IMR-90 (cell line): ENCODE results near the gene NINJ2. TPM values are rescaled to one million over a fixed set of nuclear protein-coding genes. Genes with fewer than 3 reads are reported as not detected.

Source experiments
- ATAC-seq: fragments of 200-7000 bp; cut with Tn5 transposase; 2 replicates; pipeline ENCODE4 v1.9.1; 2020; ENCODE audit warnings: low read depth, mild to moderate bottlenecking, moderate library complexity
- BruUV-seq: library from RNA; stranded (reverse); fragments of 400-500 nt; replicated peaks from 2 replicates; lab custom pipeline; 2021; lab: Mats Ljungman, UMichigan
- CTCF ChIA-PET: fragments of 300-600 bp; formaldehyde crosslinking; extraction: SDS; loops from one replicate; lab custom pipeline; 2021; ENCODE audit warnings: antibody characterized with exemption; lab: Yijun Ruan, JAX
- POLR2A ChIA-PET: fragments of 300-600 bp; sonication (Branson Sonifier 250); formaldehyde crosslinking; loops from one replicate; lab custom pipeline; 2022; ENCODE audit warnings: antibody characterized with exemption; ENCODE audit not compliant: unreplicated experiment; lab: Charles Lee
- DNase-seq: peaks from one replicate; pipeline ENCODE4 v3.0.0; 2013
- H2AFZ ChIP-seq: replicated peaks from 2 replicates; pipeline ENCODE3; 2013; ENCODE audit warnings: low read length, mild to moderate bottlenecking; ENCODE audit not compliant: poor library complexity
- H2AK5ac ChIP-seq: 2 replicates; pipeline ENCODE4 v1.6.1; 2013; ENCODE audit warnings: low read depth, low read length, inconsistent platforms
- H2AK9ac ChIP-seq: replicated peaks from 2 replicates; pipeline ENCODE3; 2013; ENCODE audit warnings: mild to moderate bottlenecking, low read depth, low read length, moderate library complexity; ENCODE audit not compliant: poor library complexity
- H2BK120ac ChIP-seq: 2 replicates; pipeline ENCODE4 v1.6.1; 2013; ENCODE audit warnings: low read depth, low read length, inconsistent platforms
- H2BK15ac ChIP-seq: 3 replicates; pipeline ENCODE4 v1.6.1; 2013; ENCODE audit warnings: low read depth, low read length, inconsistent platforms
- H2BK20ac ChIP-seq: 2 replicates; pipeline ENCODE4 v1.6.1; 2013; ENCODE audit warnings: low read depth, mild to moderate bottlenecking, inconsistent platforms, low read length, moderate library complexity
- H2BK5ac ChIP-seq: 2 replicates; pipeline ENCODE4 v1.6.1; 2013; ENCODE audit warnings: mild to moderate bottlenecking, low read depth, low read length, inconsistent platforms; ENCODE audit not compliant: poor library complexity, severe bottlenecking
- H3K14ac ChIP-seq: replicated peaks from 2 replicates; pipeline ENCODE4 v1.6.1; 2013; ENCODE audit warnings: low read depth, low read length, inconsistent platforms
- H3K18ac ChIP-seq: 2 replicates; pipeline ENCODE4 v1.6.1; 2013; ENCODE audit warnings: low read depth, low read length, control low read depth
- H3K23ac ChIP-seq: 2 replicates; pipeline ENCODE4 v1.6.1; 2013; ENCODE audit warnings: low read depth, low read length, inconsistent platforms
- H3K27ac ChIP-seq: 2 replicates; pipeline ENCODE4 v1.5.1; 2013; ENCODE audit warnings: mild to moderate bottlenecking, control low read depth, low read length; ENCODE audit not compliant: insufficient read depth
- H3K27me3 ChIP-seq: 2 replicates; pipeline ENCODE4 v1.6.1; 2013; ENCODE audit warnings: low read length; ENCODE audit not compliant: control insufficient read depth, insufficient read depth
- H3K36me3 ChIP-seq: 2 replicates; pipeline ENCODE4 v1.6.1; 2013; ENCODE audit warnings: low read length, mixed read lengths; ENCODE audit not compliant: control insufficient read depth, insufficient read depth
- H3K4ac ChIP-seq: 2 replicates; pipeline ENCODE4 v1.6.1; 2013; ENCODE audit warnings: low read depth, low read length, inconsistent platforms
- H3K4me1 ChIP-seq: 2 replicates; pipeline ENCODE4 v1.6.1; 2013; ENCODE audit warnings: low read length, mixed read lengths; ENCODE audit not compliant: control insufficient read depth, insufficient read depth
- H3K4me2 ChIP-seq: 2 replicates; pipeline ENCODE4 v1.6.1; 2013; ENCODE audit warnings: low read depth, mild to moderate bottlenecking, control low read depth, low read length, moderate library complexity
- H3K4me3 ChIP-seq: 2 replicates; pipeline ENCODE4 v1.5.1; 2013; ENCODE audit warnings: low read depth, mild to moderate bottlenecking, control low read depth, low read length, moderate library complexity; ENCODE audit not compliant: insufficient read depth
- H3K56ac ChIP-seq: 2 replicates; pipeline ENCODE4 v1.6.1; 2013; ENCODE audit warnings: low read length, inconsistent platforms; ENCODE audit not compliant: insufficient read depth; ENCODE audit errors: extremely low read depth
- H3K79me1 ChIP-seq, 2 experiments: 2 replicates each; pipeline ENCODE4 v1.6.1; 2013; ENCODE audit warnings: low read length in 2 of 2, inconsistent platforms in 1 of 2, low read depth in 1 of 2
- H3K9ac ChIP-seq: 2 replicates; pipeline ENCODE4 v1.6.1; 2013; ENCODE audit warnings: low read depth, low read length, control low read depth
- H3K9me1 ChIP-seq: 2 replicates; pipeline ENCODE4 v1.6.1; 2013; ENCODE audit warnings: low read length, inconsistent platforms; ENCODE audit not compliant: insufficient read depth
- H3K9me3 ChIP-seq: 2 replicates; pipeline ENCODE4 v1.6.1; 2013; ENCODE audit warnings: low read length; ENCODE audit not compliant: control insufficient read depth, insufficient read depth
- H4K20me1 ChIP-seq: 2 replicates; pipeline ENCODE4 v1.6.1; 2013; ENCODE audit warnings: low read length, inconsistent platforms; ENCODE audit not compliant: insufficient read depth
- H4K5ac ChIP-seq: 2 replicates; pipeline ENCODE4 v1.6.1; 2013; ENCODE audit warnings: mild to moderate bottlenecking, low read depth, low read length, control low read depth
- H4K8ac ChIP-seq, 2 experiments: 2 replicates each; pipeline ENCODE4 v1.6.1; 2013; ENCODE audit warnings: low read depth in 2 of 2, low read length in 2 of 2, control low read depth in 1 of 2, inconsistent platforms in 1 of 2
- H4K91ac ChIP-seq: 2 replicates; pipeline ENCODE4 v1.6.1; 2013; ENCODE audit warnings: low read depth, low read length, inconsistent platforms; ENCODE audit not compliant: insufficient read depth
- BHLHE40 ChIP-seq: fragments of 150-350 bp; IDR thresholded peaks from 2 replicates; pipeline ENCODE4 v1.6.1; 2016; ENCODE audit warnings: mild to moderate bottlenecking, low read depth, low read length
- CEBPB ChIP-seq: IDR thresholded peaks from 2 replicates; pipeline ENCODE4 v1.6.1; 2012; ENCODE audit warnings: low read depth, low read length, improper control_type of control experiment
- CHD1 ChIP-seq: IDR thresholded peaks from 2 replicates; pipeline ENCODE4 v1.6.1; 2012; ENCODE audit warnings: low read depth, low read length, improper control_type of control experiment
- ELK1 ChIP-seq: fragments of 150-350 bp; IDR thresholded peaks from 2 replicates; pipeline ENCODE4 v1.6.1; 2016; ENCODE audit warnings: low read depth, mild to moderate bottlenecking, low read length, moderate library complexity, borderline replicate concordance
- FOS ChIP-seq: fragments of 150-350 bp; IDR thresholded peaks from 2 replicates; pipeline ENCODE4 v1.6.1; 2016; ENCODE audit warnings: low read depth, low read length
- MAFK ChIP-seq: IDR thresholded peaks from 2 replicates; pipeline ENCODE4 v1.6.1; 2012; ENCODE audit warnings: low read depth, low read length, improper control_type of control experiment
- MAZ ChIP-seq: IDR thresholded peaks from 2 replicates; pipeline ENCODE4 v1.6.1; 2012; ENCODE audit warnings: low read depth, mild to moderate bottlenecking, low read length, improper control_type of control experiment, moderate library complexity, borderline replicate concordance
- MXI1 ChIP-seq: IDR thresholded peaks from 2 replicates; pipeline ENCODE4 v1.6.1; 2012; ENCODE audit warnings: low read depth, mild to moderate bottlenecking, low read length, moderate library complexity, borderline replicate concordance
- NFE2L2 ChIP-seq: fragments of 150-350 bp; IDR thresholded peaks from 2 replicates; pipeline ENCODE4 v1.6.1; 2016; ENCODE audit warnings: low read depth, mild to moderate bottlenecking, low read length
- POLR2A ChIP-seq: IDR thresholded peaks from 2 replicates; pipeline ENCODE4 v1.6.1; 2012; ENCODE audit warnings: mild to moderate bottlenecking, low read depth, low read length
- RAD21 ChIP-seq: IDR thresholded peaks from 2 replicates; pipeline ENCODE4 v1.6.1; 2012; ENCODE audit warnings: low read length, improper control_type of control experiment
- RCOR1 ChIP-seq: IDR thresholded peaks from 2 replicates; pipeline ENCODE4 v1.6.1; 2012; ENCODE audit warnings: mild to moderate bottlenecking, low read length, improper control_type of control experiment; ENCODE audit not compliant: insufficient replicate concordance
- RFX5 ChIP-seq: IDR thresholded peaks from 2 replicates; pipeline ENCODE4 v1.8.0; 2012; ENCODE audit warnings: low read depth, mild to moderate bottlenecking, low read length, moderate library complexity
- SMC3 ChIP-seq: fragments of 150-350 bp; IDR thresholded peaks from 2 replicates; pipeline ENCODE4 v1.6.1; 2016; ENCODE audit warnings: low read depth, mild to moderate bottlenecking, antibody characterized with exemption, low read length, moderate library complexity
- USF2 ChIP-seq: fragments of 150-350 bp; IDR thresholded peaks from 2 replicates; pipeline ENCODE4 v1.6.1; 2017; ENCODE audit warnings: mild to moderate bottlenecking, antibody characterized with exemption, low read length, low read depth
- WGBS, 2 experiments: methylation state at CpG; one replicate each; pipeline versions ENCODE4 v1.1.5 to v1.1.7; 2013; ENCODE audit warnings: missing lambda C conversion rate in 2 of 2; ENCODE audit not compliant: insufficient read length in 1 of 2; ENCODE audit errors: extremely low coverage in 2 of 2; 5-methylcytosine and 5-hydroxymethylcytosine counted together
- dilution Hi-C: fragments of 300-500 bp; cut with HindIII; formaldehyde crosslinking; loops from one replicate; pipeline ENCODE4 v1.14.3; 2018; ENCODE audit warnings: low sequenced_read_pairs; ENCODE audit not compliant: unreplicated experiment
- in situ Hi-C: fragments of 300-500 bp; cut with MboI; formaldehyde crosslinking; loops from 3 replicates; pipeline ENCODE4 v1.14.3; 2019; ENCODE audit warnings: low sequenced_read_pairs, inconsistent platforms, mixed read lengths
- intact Hi-C: fragments of 100-400 bp; cut with micrococcal nuclease; formaldehyde crosslinking; loops from 2 replicates; pipeline ENCODE4 v1.10.0; 2022
- polyA plus RNA-seq, 3 experiments: library from polyadenylated mRNA; depleted of rRNA; stranded (reverse); fragments of >200 nt; gene quantifications; 2 replicates each; pipeline ENCODE4 v1.2.3, GENCODE V29; 2012; ENCODE audit warnings: low replicate concordance in 1 of 3
- total RNA-seq: library from RNA; depleted of rRNA; stranded (reverse); fragments of >200 nt; gene quantifications from 2 replicates; pipeline ENCODE4 v1.2.3, GENCODE V29; 2012
- TF ChIP-seq, protein P1 (sequence below): conservative IDR thresholded peaks from 2 replicates; pipeline ENCODE4 v1.5.1; 2012; ENCODE audit warnings: mild to moderate bottlenecking, low read depth, low read length, improper control_type of control experiment

Gene NINJ2
- total and polyA plus RNA-seq, 2 of the 4 experiments (the other 2 are of a cell fraction): not detected

- no peak overlapping the region for H2BK15ac ChIP-seq
- no peak overlapping the region for H3K4ac ChIP-seq
- POLR2A ChIA-PET: no interaction called here
- ATAC-seq: no peak
- TF ChIP-seq ELK1 (no peak), FOS (no peak), CEBPB (no peak), MAFK (no peak), SMC3 (no peak), MXI1 (no peak), BHLHE40 (no peak), POLR2A (no peak), USF2 (no peak), RAD21 (no peak), MAZ (no peak), RCOR1 (no peak), RFX5 (no peak), CHD1 (no peak), NFE2L2 (no peak)
- TF ChIP-seq, protein P1, sequence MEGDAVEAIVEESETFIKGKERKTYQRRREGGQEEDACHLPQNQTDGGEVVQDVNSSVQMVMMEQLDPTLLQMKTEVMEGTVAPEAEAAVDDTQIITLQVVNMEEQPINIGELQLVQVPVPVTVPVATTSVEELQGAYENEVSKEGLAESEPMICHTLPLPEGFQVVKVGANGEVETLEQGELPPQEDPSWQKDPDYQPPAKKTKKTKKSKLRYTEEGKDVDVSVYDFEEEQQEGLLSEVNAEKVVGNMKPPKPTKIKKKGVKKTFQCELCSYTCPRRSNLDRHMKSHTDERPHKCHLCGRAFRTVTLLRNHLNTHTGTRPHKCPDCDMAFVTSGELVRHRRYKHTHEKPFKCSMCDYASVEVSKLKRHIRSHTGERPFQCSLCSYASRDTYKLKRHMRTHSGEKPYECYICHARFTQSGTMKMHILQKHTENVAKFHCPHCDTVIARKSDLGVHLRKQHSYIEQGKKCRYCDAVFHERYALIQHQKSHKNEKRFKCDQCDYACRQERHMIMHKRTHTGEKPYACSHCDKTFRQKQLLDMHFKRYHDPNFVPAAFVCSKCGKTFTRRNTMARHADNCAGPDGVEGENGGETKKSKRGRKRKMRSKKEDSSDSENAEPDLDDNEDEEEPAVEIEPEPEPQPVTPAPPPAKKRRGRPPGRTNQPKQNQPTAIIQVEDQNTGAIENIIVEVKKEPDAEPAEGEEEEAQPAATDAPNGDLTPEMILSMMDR: no peak
- no peaks in the 10 kb centered on the region for H3K9me1 ChIP-seq
- no peak overlapping the region for H3K4me2 ChIP-seq
- H4K5ac ChIP-seq: no peak overlapping the region
- H3K14ac ChIP-seq: no peak overlapping the region
- no peak overlapping the region for H3K9ac ChIP-seq
- DNase-seq: no peak
- H2AK5ac ChIP-seq: no peak overlapping the region
- H3K4me3 ChIP-seq: no peak overlapping the region
- dilution Hi-C loops: no loop called here
- no peak overlapping the region for H2AFZ ChIP-seq
- 79% methylated on average over 5 of the region's 11 CpGs; no CpG with 5 or more reads in 1 of the 2 experiments for WGBS, 2 experiments
- no peak overlapping the region for H4K8ac ChIP-seq
- in situ Hi-C loops: no loop called here
- H3K18ac ChIP-seq: no peak overlapping the region
- H3K9me3 ChIP-seq: peaks cover 6% of the 10 kb centered on the region; the same call in 1 of the 2 replicates
- no peak overlapping the region for H3K23ac ChIP-seq
- CTCF ChIA-PET: no interaction called here
- intact Hi-C loops: no loop called here
- no peaks in the 10 kb centered on the region for H3K36me3 ChIP-seq
- no peak overlapping the region for H2AK9ac ChIP-seq
- no peak overlapping the region for H2BK20ac ChIP-seq
- peaks cover 47% of the 10 kb centered on the region for H3K27me3 ChIP-seq
- H2BK5ac ChIP-seq: no peak overlapping the region
- H4K20me1 ChIP-seq: no peaks in the 10 kb centered on the region
- no peaks in the 10 kb centered on the region for H3K79me1 ChIP-seq
- no TSS peak for BruUV-seq
- H4K91ac ChIP-seq: no peak overlapping the region
- no peak overlapping the region for H3K27ac ChIP-seq
- no peak overlapping the region for H3K56ac ChIP-seq
- H3K4me1 ChIP-seq: no peaks in the 10 kb centered on the region
- H2BK120ac ChIP-seq: no peak overlapping the region
Measured at GRCh38 chr12:592024-592505, 71.2 kb downstream of the NINJ2 start.
